AG20443 (cell line): ENCODE results near the gene STAT5B.
"Not testable (repeated sequence)": the region's sequence is repeated elsewhere in the genome, so short reads cannot be mapped to it uniquely, and the experiment has no call there.

Source experiments
- DNase-seq: peaks from one replicate; pipeline ENCODE4 v3.0.0; 2012; ENCODE audit warnings: low spot score, mixed read lengths

STAT5B gene

GRCh38 chr17:42233156-42233555 is 43.0 kb downstream of the STAT5B start:
- no peak for DNase-seq

- no peak for DNase-seq
Observed at GRCh38 chr17:42230225-42230624, 46.0 kb downstream of the STAT5B start.

GRCh38 chr17:42227849-42228700 is 48.1 kb downstream of the STAT5B start:
- DNase-seq, result no peak

- DNase-seq, result no peak
Observed at GRCh38 chr17:42225646-42226045, 50.5 kb downstream of the STAT5B start.

- DNase-seq, result no peak
Observed at GRCh38 chr17:42224651-42225050, 51.5 kb downstream of the STAT5B start.

- DNase-seq, result peak; percentile 69
Observed at GRCh38 chr17:42221886-42222745, 54.1 kb downstream of the STAT5B start.

- DNase-seq, result not testable (repeated sequence)
Observed at GRCh38 chr17:42219280-42219679, 56.9 kb downstream of the STAT5B start.

GRCh38 chr17:42214156-42214555 is 62.0 kb downstream of the STAT5B start:
- no peak for DNase-seq

GRCh38 chr17:42212382-42212781 is 63.8 kb downstream of the STAT5B start:
- DNase-seq, result no peak

GRCh38 chr17:42211921-42212341 is 64.3 kb downstream of the STAT5B start:
- DNase-seq, result peak; percentile 67

GRCh38 chr17:42210046-42210445 is 66.1 kb downstream of the STAT5B start:
- no peak for DNase-seq

- not testable (repeated sequence) for DNase-seq
Observed at GRCh38 chr17:42206153-42206612, 70.0 kb downstream of the STAT5B start.

GRCh38 chr17:42203354-42203753 is 72.8 kb downstream of the STAT5B start:
- no peak for DNase-seq

GRCh38 chr17:42202696-42203095 is 73.5 kb downstream of the STAT5B start:
- no peak for DNase-seq

GRCh38 chr17:42202159-42202558 is 74.0 kb downstream of the STAT5B start:
- DNase-seq, result no peak

GRCh38 chr17:42201458-42201772 is 74.8 kb downstream of the STAT5B start:
- no peak for DNase-seq

- DNase-seq, result no peak
Observed at GRCh38 chr17:42200706-42201457, 75.3 kb downstream of the STAT5B start.

GRCh38 chr17:42199416-42200011 is 76.7 kb downstream of the STAT5B start:
- no peak for DNase-seq

GRCh38 chr17:42198897-42199296 is 77.3 kb downstream of the STAT5B start:
- no peak for DNase-seq

GRCh38 chr17:42197564-42198156 is 78.5 kb downstream of the STAT5B start:
- no peak for DNase-seq
